Cardiac muscle cell (in vitro differentiated cells and primary cell): ENCODE data around the gene PRXL2A. TPM values are rescaled to one million over a fixed set of nuclear protein-coding genes. Genes with fewer than 3 reads are reported as not detected.

Source experiments
- DNase-seq, 2 donors: peaks; one replicate each; pipeline versions ENCODE4 v3.0.0 to v3.0.0-alpha.2; 2010 to 2017; ENCODE audit warnings: low read depth in 1 of 2, low spot score in 1 of 2
- H3K27ac ChIP-seq: fragments of 200-600 bp; sonication (generic); 2 replicates; pipeline ENCODE4 v1.5.1; 2016
- H3K27me3 ChIP-seq: fragments of 200-600 bp; sonication (generic); 2 replicates; pipeline ENCODE4 v1.6.0; 2016; ENCODE audit warnings: control low read depth
- H3K36me3 ChIP-seq: fragments of 200-600 bp; sonication (generic); 2 replicates; pipeline ENCODE4 v1.5.1; 2016; ENCODE audit warnings: control low read depth
- H3K4me1 ChIP-seq: fragments of 200-600 bp; sonication (generic); 2 replicates; pipeline ENCODE4 v1.8.1; 2017; ENCODE audit warnings: low read depth, mild to moderate bottlenecking, mixed run types
- H3K4me3 ChIP-seq: fragments of 200-600 bp; sonication (generic); 2 replicates; pipeline ENCODE4 v1.5.1; 2016; ENCODE audit warnings: mild to moderate bottlenecking
- H3K9me3 ChIP-seq: fragments of 200-600 bp; sonication (generic); 2 replicates; pipeline ENCODE4 v1.5.1; 2017; ENCODE audit warnings: low read depth, mild to moderate bottlenecking, control low read depth
- CTCF ChIP-seq: IDR thresholded peaks from 2 replicates; pipeline ENCODE4 v1.5.1; 2012; ENCODE audit warnings: low read depth, mild to moderate bottlenecking, low read length
- polyA plus RNA-seq: library from polyadenylated mRNA; unstranded; fragments of >200 nt; fragmentation: Nextera tagmentation; extraction: Ambion mirVana; gene quantifications from 2 replicates; pipeline ENCODE4 v1.2.1, GENCODE V29; 2016
- total RNA-seq: library from RNA; depleted of rRNA; stranded (reverse); fragments of >200 nt; gene quantifications from 2 replicates; pipeline ENCODE4 v1.2.3, GENCODE V29; 2016

Gene PRXL2A
- total and polyA plus RNA-seq, 2 experiments from 2014 or later: 52.0 to 144 TPM

GRCh38 chr10:80444646-80445319, 36.4 kb downstream of the PRXL2A start:
- Histone ChIP-seq H3K4me3 (no peak overlapping the region), H3K36me3 (no peaks in the 10 kb centered on the region), H3K4me1 (peaks cover 13% of the 10 kb centered on the region), H3K27ac (no peak overlapping the region), H3K9me3 (no peaks in the 10 kb centered on the region), H3K27me3 (no peaks in the 10 kb centered on the region)
- peak; percentile 90 for TF ChIP-seq CTCF
- DNase-seq: peak; percentile 67 to 84

DNA sequence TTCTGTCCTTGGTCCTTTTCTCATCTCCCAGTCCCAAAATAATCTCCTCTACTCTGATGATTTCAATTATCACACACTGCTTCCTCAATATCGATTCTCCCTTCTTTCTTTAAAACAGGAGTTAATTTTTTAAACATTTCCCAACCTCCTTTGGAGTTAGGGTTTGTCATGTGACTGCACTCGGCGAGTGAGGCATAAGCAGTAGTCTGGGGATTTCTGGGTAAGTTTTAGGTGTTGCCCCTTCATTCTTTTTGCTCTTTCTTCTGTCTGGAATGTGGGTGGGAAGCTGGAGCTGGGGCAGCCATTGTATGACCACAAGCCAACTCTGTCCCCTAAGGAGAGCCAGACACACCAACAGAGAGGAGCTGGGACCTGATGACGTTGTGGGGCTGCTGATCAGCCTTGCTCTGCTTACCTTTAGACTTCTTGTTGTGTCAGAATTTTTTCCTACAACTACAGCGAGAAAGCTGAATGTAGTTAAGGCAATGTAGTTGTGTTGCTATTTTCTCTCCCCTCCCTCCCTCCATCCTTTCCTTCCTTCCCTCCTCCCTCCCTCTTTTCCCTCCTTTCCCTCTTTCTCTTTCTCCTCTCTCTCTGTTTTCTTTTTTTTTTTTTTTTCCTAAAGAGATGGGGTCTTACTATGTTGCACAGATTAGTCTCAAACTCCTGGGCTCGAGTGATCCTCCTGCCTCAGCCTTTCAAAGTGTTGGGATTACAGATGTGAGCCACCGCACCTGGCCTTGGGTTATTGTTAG, 39.3 kb downstream of the PRXL2A start:
- Histone ChIP-seq H3K27me3 (no peaks in the 10 kb centered on the region), H3K9me3 (no peaks in the 10 kb centered on the region), H3K4me1 (peaks cover 15% of the 10 kb centered on the region), H3K4me3 (no peak overlapping the region), H3K27ac (no peak overlapping the region), H3K36me3 (no peaks in the 10 kb centered on the region)
- no peak for TF ChIP-seq CTCF
- no peak for DNase-seq

GRCh38 chr10:80448209-80448942, 40.0 kb downstream of the PRXL2A start:
- TF ChIP-seq CTCF: no peak
- Histone ChIP-seq H3K4me1 (peaks cover 15% of the 10 kb centered on the region), H3K4me3 (no peak overlapping the region), H3K36me3 (no peaks in the 10 kb centered on the region), H3K27ac (no peak overlapping the region), H3K27me3 (no peaks in the 10 kb centered on the region), H3K9me3 (no peaks in the 10 kb centered on the region)
- no peak for DNase-seq

GRCh38 chr10:80449520-80449919, 41.2 kb downstream of the PRXL2A start:
- H3K36me3 ChIP-seq: no peaks in the 10 kb centered on the region
- H3K4me1 ChIP-seq: peaks cover 15% of the 10 kb centered on the region
- H3K27me3 ChIP-seq: no peaks in the 10 kb centered on the region
- no peak overlapping the region for H3K4me3 ChIP-seq
- no peak overlapping the region for H3K27ac ChIP-seq
- DNase-seq: no peak
- TF ChIP-seq CTCF: no peak
- H3K9me3 ChIP-seq: no peaks in the 10 kb centered on the region

GRCh38 chr10:80451132-80451531, 42.8 kb downstream of the PRXL2A start:
- Histone ChIP-seq H3K27ac (no peak overlapping the region), H3K27me3 (no peaks in the 10 kb centered on the region), H3K9me3 (no peaks in the 10 kb centered on the region), H3K4me1 (peaks cover 15% of the 10 kb centered on the region), H3K4me3 (no peak overlapping the region), H3K36me3 (no peaks in the 10 kb centered on the region)
- TF ChIP-seq CTCF: no peak
- DNase-seq: no peak
